SK-N-SH (cell line): Measurements from ENCODE around the gene BCAR3. TPM values are rescaled to one million over a fixed set of nuclear protein-coding genes. Genes with fewer than 3 reads are reported as not detected.

Experiments used
- CTCF ChIA-PET: fragments of 300-600, 350-600 bp; formaldehyde crosslinking; extraction: SDS; loops from one replicate; lab custom pipeline; 2021; lab: Yijun Ruan, JAX
- POLR2A ChIA-PET: fragments of 350-600 bp; sonication (Branson Sonifier 250); formaldehyde crosslinking; extraction: SDS; loops from one replicate; lab custom pipeline; 2020; ENCODE audit warnings: antibody characterized with exemption, inconsistent platforms; lab: Yijun Ruan, JAX
- DNase-seq: peaks from one replicate; pipeline ENCODE4 v3.0.0; 2012
- H2AFZ ChIP-seq: fragments of 200-600 bp; sonication (generic); 2 replicates; pipeline ENCODE4 v1.8.1; 2016; ENCODE audit warnings: antibody characterized with exemption, mild to moderate bottlenecking, low read depth
- H3F3A ChIP-seq: fragments of 200-600 bp; sonication (generic); replicated peaks from 2 replicates; pipeline ENCODE3; 2016; ENCODE audit warnings: antibody characterized with exemption, mild to moderate bottlenecking; ENCODE audit not compliant: insufficient read depth
- H3K27ac ChIP-seq, 2 experiments: fragments of 200-500 bp in 1 of 2; fragments of 200-600 bp in 1 of 2; sonication (Bioruptor generic) in 1 of 2; sonication (generic), shearing (Covaris generic) in 1 of 2; 2 replicates each; pipeline versions ENCODE4 v1.5.1 to v1.6.1; 2014 to 2016; ENCODE audit warnings: low read depth in 2 of 2, inconsistent platforms in 1 of 2, low read length in 1 of 2, mild to moderate bottlenecking in 1 of 2, mixed read lengths in 1 of 2
- H3K27me3 ChIP-seq: fragments of 200-600 bp; sonication (generic), shearing (Covaris generic); 2 replicates; pipeline ENCODE4 v1.6.1; 2016; ENCODE audit warnings: mixed run types; ENCODE audit not compliant: insufficient read depth
- H3K36me3 ChIP-seq, 2 experiments: fragments of 200-500 bp in 1 of 2; fragments of 200-600 bp in 1 of 2; sonication (Bioruptor generic) in 1 of 2; sonication (generic) in 1 of 2; replicated peaks in 1 of 2; 2 replicates each; pipeline versions ENCODE3 to v1.5.1; 2014 to 2016; ENCODE audit warnings: low read length in 1 of 2, mild to moderate bottlenecking in 1 of 2; ENCODE audit not compliant: insufficient read depth in 2 of 2, control insufficient read depth in 1 of 2
- H3K4me1 ChIP-seq, 2 experiments: fragments of 200-500 bp in 1 of 2; fragments of 200-600 bp in 1 of 2; sonication (Bioruptor generic) in 1 of 2; sonication (generic), shearing (Covaris generic) in 1 of 2; 2 replicates each; pipeline versions ENCODE4 v1.5.1 to v1.6.1; 2014 to 2016; ENCODE audit warnings: low read depth in 1 of 2, low read length in 1 of 2, mixed run types in 1 of 2; ENCODE audit not compliant: insufficient read depth in 2 of 2, control insufficient read depth in 1 of 2
- H3K4me2 ChIP-seq: fragments of 200-600 bp; sonication (generic), shearing (Covaris generic); 2 replicates; pipeline ENCODE4 v1.6.1; 2017; ENCODE audit warnings: mixed run types
- H3K4me3 ChIP-seq, 2 experiments: fragments of 200-500 bp in 1 of 2; fragments of 200-600 bp in 1 of 2; sonication (Bioruptor generic) in 1 of 2; sonication (generic), shearing (Covaris generic) in 1 of 2; 2 replicates each; pipeline versions ENCODE4 v1.5.1 to v1.8.1; 2014 to 2016; ENCODE audit warnings: low read depth in 2 of 2, inconsistent platforms in 1 of 2, low read length in 1 of 2, mild to moderate bottlenecking in 1 of 2, mixed read lengths in 1 of 2, moderate library complexity in 1 of 2
- H3K79me2 ChIP-seq: fragments of 200-600 bp; sonication (generic); 2 replicates; pipeline ENCODE4 v1.8.1; 2017; ENCODE audit warnings: mild to moderate bottlenecking; ENCODE audit not compliant: insufficient read depth
- H3K9ac ChIP-seq: fragments of 200-600 bp; sonication (generic); 2 replicates; pipeline ENCODE4 v1.6.1; 2017; ENCODE audit warnings: mixed run types
- H3K9me2 ChIP-seq: fragments of 200-600 bp; sonication (generic); 2 replicates; pipeline ENCODE4 v1.6.1; 2017; ENCODE audit warnings: mixed run types
- H3K9me3 ChIP-seq: fragments of 200-600 bp; sonication (generic); 2 replicates; pipeline ENCODE4 v1.6.1; 2017; ENCODE audit warnings: mixed run types, mild to moderate bottlenecking, moderate library complexity
- H4K20me1 ChIP-seq: fragments of 200-600 bp; sonication (generic); 2 replicates; pipeline ENCODE4 v1.6.1; 2017; ENCODE audit warnings: mild to moderate bottlenecking, mixed run types; ENCODE audit not compliant: insufficient read depth
- EZH2phosphoT487 ChIP-seq: fragments of 200-600 bp; sonication (generic); IDR thresholded peaks from 2 replicates; pipeline ENCODE4 v1.6.1; 2017; ENCODE audit warnings: low read depth, mixed run types, mild to moderate bottlenecking, antibody characterized with exemption, moderate library complexity, borderline replicate concordance
- FOSL2 ChIP-seq: IDR thresholded peaks from 2 replicates; pipeline ENCODE4 v1.4.0; 2012; ENCODE audit warnings: low read depth, mild to moderate bottlenecking, moderate library complexity, borderline replicate concordance
- FOXM1 ChIP-seq: IDR thresholded peaks from 2 replicates; pipeline ENCODE4 v1.4.0; 2012; ENCODE audit warnings: low read depth, mild to moderate bottlenecking
- JUND ChIP-seq: IDR thresholded peaks from 2 replicates; pipeline ENCODE4 v1.4.0; 2012
- NFIC ChIP-seq: IDR thresholded peaks from 2 replicates; pipeline ENCODE4 v1.4.0; 2012; ENCODE audit warnings: borderline replicate concordance
- NRF1 ChIP-seq: IDR thresholded peaks from 2 replicates; pipeline ENCODE4 v1.6.1; 2012; ENCODE audit warnings: low read depth, mild to moderate bottlenecking, low read length
- RAD21 ChIP-seq: IDR thresholded peaks from 2 replicates; pipeline ENCODE4 v1.6.1; 2012; ENCODE audit warnings: mild to moderate bottlenecking, low read length
- TAF1 ChIP-seq: IDR thresholded peaks from 2 replicates; pipeline ENCODE4 v1.6.1; 2012; ENCODE audit warnings: low read depth, mild to moderate bottlenecking, low read length, moderate library complexity, borderline replicate concordance
- TEAD4 ChIP-seq: IDR thresholded peaks from 2 replicates; pipeline ENCODE4 v1.4.0; 2012; ENCODE audit warnings: mild to moderate bottlenecking, borderline replicate concordance; ENCODE audit not compliant: insufficient read depth
- WGBS: methylation state at CpG from one replicate; pipeline ENCODE4 v1.1.6; 2017; ENCODE audit warnings: low lambda C conversion rate; 5-methylcytosine and 5-hydroxymethylcytosine counted together
- polyA plus RNA-seq, 3 experiments: library from polyadenylated mRNA; depleted of rRNA; stranded (reverse); fragments of >200 nt; gene quantifications; 2 replicates each; pipeline ENCODE4 v1.2.3, GENCODE V29; 2012
- TF ChIP-seq, protein P1 (sequence below): IDR thresholded peaks from 2 replicates; pipeline ENCODE4; 2012
- TF ChIP-seq, protein P2 (sequence below): IDR thresholded peaks from 2 replicates; pipeline ENCODE4 v1.6.1; 2012; ENCODE audit warnings: mild to moderate bottlenecking, low read depth, low read length, moderate library complexity
- TF ChIP-seq, protein P3 (sequence below): fragments of 150-350 bp; IDR thresholded peaks from 2 replicates; pipeline ENCODE4 v1.6.1; 2016; ENCODE audit warnings: mild to moderate bottlenecking, low read depth, low read length
- TF ChIP-seq, protein P4 (sequence below): fragments of 150-350 bp; IDR thresholded peaks from 2 replicates; pipeline ENCODE4 v1.6.1; 2017; ENCODE audit warnings: antibody characterized with exemption, low read length, low read depth, borderline replicate concordance

Gene BCAR3
- polyA plus RNA-seq, 1 of the 3 experiments (the other 2 are of a cell fraction): 58.4 TPM

DNA sequence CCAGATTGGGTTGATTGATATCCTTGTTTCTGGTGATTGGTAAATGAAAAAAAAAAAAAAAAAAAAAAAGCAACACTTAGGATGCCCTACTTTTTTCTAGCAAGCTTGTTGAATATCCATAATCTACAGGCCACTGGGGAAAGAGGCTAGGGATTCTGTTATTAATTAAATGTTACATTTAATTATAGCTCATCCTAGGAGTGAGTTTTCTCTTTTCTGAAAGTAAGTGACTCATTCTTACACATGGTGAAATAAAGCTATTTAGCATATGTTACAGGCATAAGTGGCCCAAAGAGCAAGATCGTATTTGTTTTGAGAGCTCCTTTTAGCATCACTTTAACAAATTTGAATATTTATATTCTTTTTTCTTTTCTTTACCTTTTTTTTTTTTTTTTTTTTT is 139.2 kb downstream of the BCAR3 start:
- 91% methylated on average over 1 of the region's 1 CpG for WGBS
- no peak for DNase-seq
- peaks cover 7% of the 10 kb centered on the region for H3K79me2 ChIP-seq
- CTCF ChIA-PET: no interaction called here
- no peak overlapping the region for H3K27ac ChIP-seq
- H3K4me1 ChIP-seq: peaks cover 0 to 5% of the 10 kb centered on the region in 2 experiments; a peak in 2 of 4 replicates
- no peak overlapping the region for H3K9ac ChIP-seq
- H3F3A ChIP-seq: peaks cover 35% of the 10 kb centered on the region
- no peak overlapping the region for H2AFZ ChIP-seq
- H4K20me1 ChIP-seq: no peaks in the 10 kb centered on the region
- H3K36me3 ChIP-seq: peaks cover 45 to 62% of the 10 kb centered on the region in 2 experiments
- TF ChIP-seq NFIC: no peak
- TF ChIP-seq FOXM1: no peak
- TF ChIP-seq JUND: no peak
- TF ChIP-seq TAF1: no peak
- TF ChIP-seq, protein P1, sequence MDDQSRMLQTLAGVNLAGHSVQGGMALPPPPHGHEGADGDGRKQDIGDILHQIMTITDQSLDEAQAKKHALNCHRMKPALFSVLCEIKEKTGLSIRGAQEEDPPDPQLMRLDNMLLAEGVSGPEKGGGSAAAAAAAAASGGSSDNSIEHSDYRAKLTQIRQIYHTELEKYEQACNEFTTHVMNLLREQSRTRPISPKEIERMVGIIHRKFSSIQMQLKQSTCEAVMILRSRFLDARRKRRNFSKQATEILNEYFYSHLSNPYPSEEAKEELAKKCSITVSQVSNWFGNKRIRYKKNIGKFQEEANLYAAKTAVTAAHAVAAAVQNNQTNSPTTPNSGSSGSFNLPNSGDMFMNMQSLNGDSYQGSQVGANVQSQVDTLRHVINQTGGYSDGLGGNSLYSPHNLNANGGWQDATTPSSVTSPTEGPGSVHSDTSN: no peak
- TF ChIP-seq FOSL2: no peak
- no peak for TF ChIP-seq NRF1
- TF ChIP-seq EZH2phosphoT487: no peak
- no peak for TF ChIP-seq RAD21
- TF ChIP-seq, protein P2, sequence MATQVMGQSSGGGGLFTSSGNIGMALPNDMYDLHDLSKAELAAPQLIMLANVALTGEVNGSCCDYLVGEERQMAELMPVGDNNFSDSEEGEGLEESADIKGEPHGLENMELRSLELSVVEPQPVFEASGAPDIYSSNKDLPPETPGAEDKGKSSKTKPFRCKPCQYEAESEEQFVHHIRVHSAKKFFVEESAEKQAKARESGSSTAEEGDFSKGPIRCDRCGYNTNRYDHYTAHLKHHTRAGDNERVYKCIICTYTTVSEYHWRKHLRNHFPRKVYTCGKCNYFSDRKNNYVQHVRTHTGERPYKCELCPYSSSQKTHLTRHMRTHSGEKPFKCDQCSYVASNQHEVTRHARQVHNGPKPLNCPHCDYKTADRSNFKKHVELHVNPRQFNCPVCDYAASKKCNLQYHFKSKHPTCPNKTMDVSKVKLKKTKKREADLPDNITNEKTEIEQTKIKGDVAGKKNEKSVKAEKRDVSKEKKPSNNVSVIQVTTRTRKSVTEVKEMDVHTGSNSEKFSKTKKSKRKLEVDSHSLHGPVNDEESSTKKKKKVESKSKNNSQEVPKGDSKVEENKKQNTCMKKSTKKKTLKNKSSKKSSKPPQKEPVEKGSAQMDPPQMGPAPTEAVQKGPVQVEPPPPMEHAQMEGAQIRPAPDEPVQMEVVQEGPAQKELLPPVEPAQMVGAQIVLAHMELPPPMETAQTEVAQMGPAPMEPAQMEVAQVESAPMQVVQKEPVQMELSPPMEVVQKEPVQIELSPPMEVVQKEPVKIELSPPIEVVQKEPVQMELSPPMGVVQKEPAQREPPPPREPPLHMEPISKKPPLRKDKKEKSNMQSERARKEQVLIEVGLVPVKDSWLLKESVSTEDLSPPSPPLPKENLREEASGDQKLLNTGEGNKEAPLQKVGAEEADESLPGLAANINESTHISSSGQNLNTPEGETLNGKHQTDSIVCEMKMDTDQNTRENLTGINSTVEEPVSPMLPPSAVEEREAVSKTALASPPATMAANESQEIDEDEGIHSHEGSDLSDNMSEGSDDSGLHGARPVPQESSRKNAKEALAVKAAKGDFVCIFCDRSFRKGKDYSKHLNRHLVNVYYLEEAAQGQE: no peak
- TF ChIP-seq TEAD4: no peak
- TF ChIP-seq, protein P3, sequence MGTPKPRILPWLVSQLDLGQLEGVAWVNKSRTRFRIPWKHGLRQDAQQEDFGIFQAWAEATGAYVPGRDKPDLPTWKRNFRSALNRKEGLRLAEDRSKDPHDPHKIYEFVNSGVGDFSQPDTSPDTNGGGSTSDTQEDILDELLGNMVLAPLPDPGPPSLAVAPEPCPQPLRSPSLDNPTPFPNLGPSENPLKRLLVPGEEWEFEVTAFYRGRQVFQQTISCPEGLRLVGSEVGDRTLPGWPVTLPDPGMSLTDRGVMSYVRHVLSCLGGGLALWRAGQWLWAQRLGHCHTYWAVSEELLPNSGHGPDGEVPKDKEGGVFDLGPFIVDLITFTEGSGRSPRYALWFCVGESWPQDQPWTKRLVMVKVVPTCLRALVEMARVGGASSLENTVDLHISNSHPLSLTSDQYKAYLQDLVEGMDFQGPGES: no peak
- TF ChIP-seq, protein P4, sequence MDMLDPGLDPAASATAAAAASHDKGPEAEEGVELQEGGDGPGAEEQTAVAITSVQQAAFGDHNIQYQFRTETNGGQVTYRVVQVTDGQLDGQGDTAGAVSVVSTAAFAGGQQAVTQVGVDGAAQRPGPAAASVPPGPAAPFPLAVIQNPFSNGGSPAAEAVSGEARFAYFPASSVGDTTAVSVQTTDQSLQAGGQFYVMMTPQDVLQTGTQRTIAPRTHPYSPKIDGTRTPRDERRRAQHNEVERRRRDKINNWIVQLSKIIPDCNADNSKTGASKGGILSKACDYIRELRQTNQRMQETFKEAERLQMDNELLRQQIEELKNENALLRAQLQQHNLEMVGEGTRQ: no peak
- H3K4me2 ChIP-seq: no peak overlapping the region
- H3K9me2 ChIP-seq: no peaks in the 10 kb centered on the region
- no peaks in the 10 kb centered on the region for H3K9me3 ChIP-seq
- H3K4me3 ChIP-seq: no peak overlapping the region
- POLR2A ChIA-PET: no interaction called here
- no peaks in the 10 kb centered on the region for H3K27me3 ChIP-seq
